WTC11 (cell line): ENCODE results near the gene TMEM30A.

Source experiments
- ESRRA ChIP-seq: sonication (generic); formaldehyde crosslinking; IDR thresholded peaks from 2 replicates; pipeline ENCODE4 v1.8.1; 2022; ENCODE audit warnings: mild to moderate bottlenecking, missing genetic modification reagents, borderline replicate concordance
- TF ChIP-seq, protein P1 (sequence below): fragments of 200-600 bp; IDR thresholded peaks from 2 replicates; pipeline ENCODE4 v1.8.0; 2022; ENCODE audit warnings: antibody characterized with exemption

DNA sequence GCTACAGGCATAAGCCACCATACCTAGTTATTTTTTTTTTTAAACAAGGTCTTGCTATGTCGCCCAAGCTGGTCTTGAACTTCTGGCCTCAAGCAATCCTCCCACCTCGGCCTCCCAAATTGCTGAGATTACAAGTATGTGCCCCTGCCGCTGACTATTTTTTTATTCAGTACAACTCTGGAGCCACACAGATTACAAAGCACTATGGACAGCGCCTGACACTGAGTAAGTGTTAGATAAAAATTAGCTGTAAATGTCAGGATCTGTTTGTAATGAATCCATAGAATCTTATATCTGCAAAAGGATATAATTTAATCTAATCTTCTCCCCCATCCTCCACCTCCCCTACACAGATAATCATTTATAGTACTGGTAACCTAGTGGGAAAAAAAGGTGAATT lies 63.5 kb downstream of the TMEM30A start:
- TF ChIP-seq, protein P1, sequence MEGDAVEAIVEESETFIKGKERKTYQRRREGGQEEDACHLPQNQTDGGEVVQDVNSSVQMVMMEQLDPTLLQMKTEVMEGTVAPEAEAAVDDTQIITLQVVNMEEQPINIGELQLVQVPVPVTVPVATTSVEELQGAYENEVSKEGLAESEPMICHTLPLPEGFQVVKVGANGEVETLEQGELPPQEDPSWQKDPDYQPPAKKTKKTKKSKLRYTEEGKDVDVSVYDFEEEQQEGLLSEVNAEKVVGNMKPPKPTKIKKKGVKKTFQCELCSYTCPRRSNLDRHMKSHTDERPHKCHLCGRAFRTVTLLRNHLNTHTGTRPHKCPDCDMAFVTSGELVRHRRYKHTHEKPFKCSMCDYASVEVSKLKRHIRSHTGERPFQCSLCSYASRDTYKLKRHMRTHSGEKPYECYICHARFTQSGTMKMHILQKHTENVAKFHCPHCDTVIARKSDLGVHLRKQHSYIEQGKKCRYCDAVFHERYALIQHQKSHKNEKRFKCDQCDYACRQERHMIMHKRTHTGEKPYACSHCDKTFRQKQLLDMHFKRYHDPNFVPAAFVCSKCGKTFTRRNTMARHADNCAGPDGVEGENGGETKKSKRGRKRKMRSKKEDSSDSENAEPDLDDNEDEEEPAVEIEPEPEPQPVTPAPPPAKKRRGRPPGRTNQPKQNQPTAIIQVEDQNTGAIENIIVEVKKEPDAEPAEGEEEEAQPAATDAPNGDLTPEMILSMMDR: no peak
- TF ChIP-seq ESRRA: no peak
